MM.1S (cell line): ENCODE measurements around the gene TNPO3.

Experiments
- EZH2 ChIP-seq: fragments of 300-600 bp; sonication (generic); optimal IDR thresholded peaks from 2 replicates; pipeline ENCODE3; 2017; ENCODE audit warnings: low read depth, mild to moderate bottlenecking, antibody characterized with exemption, low read length, mixed read lengths
- EZH2phosphoT487 ChIP-seq: fragments of 300-600 bp; sonication (generic); IDR thresholded peaks from 2 replicates; pipeline ENCODE4 v1.6.1; 2018; ENCODE audit warnings: antibody characterized with exemption, low read length
- TF ChIP-seq, protein P1 (sequence below): fragments of 300-600 bp; sonication (generic); IDR thresholded peaks from 2 replicates; pipeline ENCODE4 v1.5.1; 2016; ENCODE audit warnings: antibody characterized with exemption, low read length, mixed read lengths

DNA sequence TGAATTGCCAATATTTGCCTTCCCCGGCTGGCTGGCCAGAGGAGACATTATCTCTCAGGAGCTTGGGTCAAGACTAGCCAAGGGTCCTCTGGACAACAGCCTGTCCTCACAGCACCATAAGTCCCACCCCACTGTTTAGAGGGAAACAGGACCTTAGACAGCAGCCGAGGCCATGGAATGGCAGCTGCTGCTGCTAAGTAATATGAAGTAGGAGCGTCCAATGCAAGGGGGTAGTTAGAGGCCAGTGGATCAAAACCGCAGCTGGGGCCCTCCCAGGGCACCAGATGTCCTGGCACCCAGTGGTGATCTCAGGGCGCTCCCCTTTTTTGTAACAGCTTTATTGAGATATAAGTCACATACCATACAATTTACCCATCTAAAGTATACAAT, 131.5 kb downstream of the TNPO3 start:
- TF ChIP-seq, protein P1, sequence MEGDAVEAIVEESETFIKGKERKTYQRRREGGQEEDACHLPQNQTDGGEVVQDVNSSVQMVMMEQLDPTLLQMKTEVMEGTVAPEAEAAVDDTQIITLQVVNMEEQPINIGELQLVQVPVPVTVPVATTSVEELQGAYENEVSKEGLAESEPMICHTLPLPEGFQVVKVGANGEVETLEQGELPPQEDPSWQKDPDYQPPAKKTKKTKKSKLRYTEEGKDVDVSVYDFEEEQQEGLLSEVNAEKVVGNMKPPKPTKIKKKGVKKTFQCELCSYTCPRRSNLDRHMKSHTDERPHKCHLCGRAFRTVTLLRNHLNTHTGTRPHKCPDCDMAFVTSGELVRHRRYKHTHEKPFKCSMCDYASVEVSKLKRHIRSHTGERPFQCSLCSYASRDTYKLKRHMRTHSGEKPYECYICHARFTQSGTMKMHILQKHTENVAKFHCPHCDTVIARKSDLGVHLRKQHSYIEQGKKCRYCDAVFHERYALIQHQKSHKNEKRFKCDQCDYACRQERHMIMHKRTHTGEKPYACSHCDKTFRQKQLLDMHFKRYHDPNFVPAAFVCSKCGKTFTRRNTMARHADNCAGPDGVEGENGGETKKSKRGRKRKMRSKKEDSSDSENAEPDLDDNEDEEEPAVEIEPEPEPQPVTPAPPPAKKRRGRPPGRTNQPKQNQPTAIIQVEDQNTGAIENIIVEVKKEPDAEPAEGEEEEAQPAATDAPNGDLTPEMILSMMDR: no peak
- TF ChIP-seq EZH2: no peak
- TF ChIP-seq EZH2phosphoT487: no peak
